ENCODE data around the gene C6orf132.

DNA sequence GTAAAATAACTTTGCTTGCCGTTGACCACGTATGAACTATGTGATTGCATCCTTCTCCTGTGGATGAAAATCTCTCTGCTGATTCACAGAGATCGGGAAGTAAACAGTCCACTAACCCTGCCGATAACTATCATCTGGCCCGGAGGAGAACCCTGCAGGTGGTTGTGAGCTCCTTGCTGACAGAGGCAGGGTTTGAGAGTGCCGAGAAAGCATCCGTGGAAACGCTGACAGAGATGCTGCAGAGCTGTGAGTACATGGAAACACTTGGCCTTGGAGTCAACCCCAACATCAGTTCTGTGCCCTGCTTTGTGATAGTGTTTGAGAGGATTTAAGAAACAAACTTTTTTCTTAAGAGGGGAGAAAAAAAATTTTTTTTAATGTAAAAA, 91.2 kb downstream of the C6orf132 start:
- no peak for TF ChIP-seq POLR2A (IDR thresholded peaks at IDR 0.05)
- TF ChIP-seq, protein P1, sequence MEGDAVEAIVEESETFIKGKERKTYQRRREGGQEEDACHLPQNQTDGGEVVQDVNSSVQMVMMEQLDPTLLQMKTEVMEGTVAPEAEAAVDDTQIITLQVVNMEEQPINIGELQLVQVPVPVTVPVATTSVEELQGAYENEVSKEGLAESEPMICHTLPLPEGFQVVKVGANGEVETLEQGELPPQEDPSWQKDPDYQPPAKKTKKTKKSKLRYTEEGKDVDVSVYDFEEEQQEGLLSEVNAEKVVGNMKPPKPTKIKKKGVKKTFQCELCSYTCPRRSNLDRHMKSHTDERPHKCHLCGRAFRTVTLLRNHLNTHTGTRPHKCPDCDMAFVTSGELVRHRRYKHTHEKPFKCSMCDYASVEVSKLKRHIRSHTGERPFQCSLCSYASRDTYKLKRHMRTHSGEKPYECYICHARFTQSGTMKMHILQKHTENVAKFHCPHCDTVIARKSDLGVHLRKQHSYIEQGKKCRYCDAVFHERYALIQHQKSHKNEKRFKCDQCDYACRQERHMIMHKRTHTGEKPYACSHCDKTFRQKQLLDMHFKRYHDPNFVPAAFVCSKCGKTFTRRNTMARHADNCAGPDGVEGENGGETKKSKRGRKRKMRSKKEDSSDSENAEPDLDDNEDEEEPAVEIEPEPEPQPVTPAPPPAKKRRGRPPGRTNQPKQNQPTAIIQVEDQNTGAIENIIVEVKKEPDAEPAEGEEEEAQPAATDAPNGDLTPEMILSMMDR (IDR thresholded peaks at IDR 0.05), result no peak
- no peak for TF ChIP-seq EP300 (IDR thresholded peaks at IDR 0.05)
